GM18873 (cell line): ENCODE measurements around the gene FGD6.
A peak's percentile ranks its signal among the peaks of the same experiment; 100 is the strongest.
"Not testable (repeated sequence)": the region's sequence is repeated elsewhere in the genome, so short reads cannot be mapped to it uniquely, and the experiment has no call there.

ENCODE experiments used
- ATAC-seq: cut with Tn5 transposase; IDR thresholded peaks from one replicate; pipeline ENCODE4 v1.9.1; 2021; ENCODE audit warnings: mild to moderate bottlenecking, moderate library complexity, moderate number of reproducible peaks; ENCODE audit not compliant: unreplicated experiment, low FRiP score

FGD6 gene

GRCh38 chr12:95131589-95132340 is 85.5 kb downstream of the FGD6 start:
- ATAC-seq = no peak

DNA sequence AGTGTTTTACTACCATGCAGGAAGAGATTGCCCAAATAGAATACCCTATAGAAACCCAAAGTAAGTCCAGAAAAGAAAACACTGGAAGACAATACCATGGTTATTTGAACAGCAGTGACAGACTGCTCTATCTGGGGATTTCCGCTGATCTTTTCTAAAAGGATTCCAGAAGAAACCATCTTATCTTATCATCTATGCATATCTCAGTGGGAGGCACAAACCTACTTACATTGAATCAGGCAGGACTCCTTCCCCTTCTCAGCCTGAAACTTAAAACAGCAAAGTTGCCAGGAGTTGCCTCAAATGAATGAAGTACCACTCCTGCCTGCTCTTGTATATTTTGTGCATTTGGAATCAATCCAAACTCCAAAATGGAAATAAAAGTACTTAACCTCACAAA is 87.2 kb downstream of the FGD6 start:
- ATAC-seq = no peak

DNA sequence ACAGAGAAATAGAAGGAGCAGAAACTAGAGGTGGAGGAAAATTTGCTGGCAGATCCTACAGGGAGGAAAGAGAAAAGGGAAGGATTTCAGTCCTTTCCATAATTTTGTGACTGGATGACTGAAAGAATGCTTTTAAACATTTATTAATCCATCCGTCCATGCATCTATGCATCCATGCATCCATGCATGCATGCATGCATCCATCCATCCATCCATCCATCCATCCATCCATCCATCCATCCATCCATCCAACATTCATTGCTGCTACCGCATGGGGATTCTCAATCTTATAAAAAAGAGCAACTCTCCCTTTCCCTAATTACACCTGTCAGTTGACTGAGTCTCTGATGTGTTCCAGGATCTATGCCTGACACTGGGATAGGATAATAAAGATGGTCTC is 88.2 kb downstream of the FGD6 start:
- ATAC-seq = no peak

- no peak for ATAC-seq
Measured at GRCh38 chr12:95126736-95127135, 90.5 kb downstream of the FGD6 start.

- no peak for ATAC-seq
Measured at GRCh38 chr12:95126076-95126475, 91.2 kb downstream of the FGD6 start.

DNA sequence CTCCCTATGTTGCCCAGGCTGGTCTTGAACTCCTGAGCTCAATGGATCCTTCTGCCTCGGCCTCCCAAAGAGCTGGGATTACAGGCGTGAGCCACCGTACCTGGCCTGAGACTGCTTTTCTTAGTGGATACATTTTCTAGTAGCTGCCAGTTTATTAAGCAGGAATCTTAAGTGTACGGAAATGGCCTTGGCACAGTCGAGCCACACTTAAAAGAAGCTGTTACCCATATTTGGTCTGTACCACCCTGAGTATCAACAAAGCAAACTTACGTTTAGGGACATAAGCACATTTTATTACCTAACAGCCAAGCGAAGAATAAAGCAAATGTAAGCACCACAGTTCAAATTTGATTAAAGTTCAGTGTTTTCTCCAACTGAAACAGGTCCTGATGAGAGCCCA is 93.2 kb downstream of the FGD6 start:
- ATAC-seq = no peak

DNA sequence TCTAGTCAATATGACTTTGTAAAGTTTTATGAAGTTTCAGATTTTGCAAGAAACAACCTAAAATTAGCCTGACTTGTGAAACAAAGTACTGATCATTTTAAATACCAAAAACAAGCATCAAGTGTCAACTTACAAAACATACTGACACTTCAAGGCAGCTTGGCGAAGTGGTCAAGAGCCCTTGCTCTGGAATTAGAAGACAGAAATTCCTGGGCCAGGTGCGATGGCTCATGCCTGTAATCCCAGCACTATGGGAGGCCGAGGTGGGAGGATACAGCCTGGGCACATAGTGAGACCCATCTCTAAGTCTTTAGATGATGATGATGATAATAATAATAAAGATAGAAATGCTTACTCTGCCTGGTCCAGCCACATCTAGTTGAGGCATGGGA is 98.5 kb downstream of the FGD6 start:
- ATAC-seq = no peak

DNA sequence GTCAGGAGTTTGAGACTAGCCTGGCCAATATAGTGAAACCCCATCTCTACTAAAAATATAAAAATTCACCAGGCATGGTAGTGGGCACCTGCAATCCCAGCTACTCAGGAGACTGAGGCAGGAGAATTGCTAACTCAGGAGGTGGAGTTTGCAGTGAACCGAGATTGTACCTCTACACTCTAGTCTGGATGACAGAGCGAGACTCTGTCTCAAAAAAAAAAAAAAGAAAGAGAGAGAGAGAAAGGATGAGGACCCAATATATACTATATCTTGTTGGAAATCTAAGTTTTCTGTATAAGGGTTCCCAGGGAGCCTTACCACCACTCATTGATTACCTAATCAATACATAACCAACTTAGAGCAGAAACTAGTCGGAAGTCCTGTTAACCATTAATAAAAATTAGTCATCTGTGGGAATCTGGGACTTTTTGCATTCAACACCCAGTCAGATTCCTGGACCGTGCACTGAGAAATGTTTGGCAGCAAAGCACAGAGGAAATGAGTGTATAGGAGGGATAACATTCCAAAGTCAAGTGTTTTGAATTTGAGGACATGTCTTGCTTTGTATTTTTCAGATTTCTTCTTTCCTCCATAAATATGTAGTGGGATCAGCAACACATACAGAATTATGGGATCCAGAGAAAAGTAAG is 99.0 kb downstream of the FGD6 start:
- no peak for ATAC-seq

GRCh38 chr12:95117178-95117599 is 100.1 kb downstream of the FGD6 start:
- ATAC-seq = no peak

DNA sequence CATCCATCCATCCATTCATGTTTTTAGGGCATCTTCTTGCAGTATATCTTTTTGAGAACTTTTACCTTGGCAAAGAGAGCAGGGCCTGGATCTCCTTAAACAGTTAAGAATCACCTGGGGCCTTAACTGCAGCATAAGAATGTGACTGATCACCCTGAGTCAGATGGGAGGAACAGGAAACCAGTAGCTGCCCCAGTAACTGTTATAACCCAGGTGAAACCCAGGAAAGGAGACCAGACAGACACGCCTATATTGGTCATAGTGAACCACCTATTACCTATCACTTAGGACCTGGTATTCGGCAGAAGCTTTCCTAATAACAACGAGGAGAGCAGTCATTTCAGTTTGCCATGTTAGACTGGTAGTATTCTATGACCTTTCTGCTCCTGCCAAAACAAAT is 100.5 kb downstream of the FGD6 start:
- ATAC-seq = no peak

DNA sequence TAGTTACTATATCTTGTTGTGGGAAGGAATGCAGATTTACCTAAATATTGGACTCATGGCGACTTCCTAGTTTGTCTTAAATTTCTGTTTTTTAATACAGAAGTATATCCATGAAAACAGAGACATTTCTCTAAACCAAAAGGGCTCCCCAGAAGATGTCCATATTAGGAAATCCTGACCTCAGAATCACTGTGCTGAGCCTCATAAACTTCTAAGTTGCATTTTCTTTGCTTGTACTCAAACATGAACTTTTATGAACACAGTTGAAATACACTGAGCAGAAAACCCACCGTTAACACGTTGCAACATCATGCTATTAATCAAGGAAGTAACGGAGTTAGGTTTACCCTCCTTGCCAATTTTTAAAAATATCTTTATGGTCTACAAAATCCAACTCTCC is 100.9 kb downstream of the FGD6 start:
- no peak for ATAC-seq

- no peak for ATAC-seq
Measured at GRCh38 chr12:95115641-95116040, 101.6 kb downstream of the FGD6 start.

DNA sequence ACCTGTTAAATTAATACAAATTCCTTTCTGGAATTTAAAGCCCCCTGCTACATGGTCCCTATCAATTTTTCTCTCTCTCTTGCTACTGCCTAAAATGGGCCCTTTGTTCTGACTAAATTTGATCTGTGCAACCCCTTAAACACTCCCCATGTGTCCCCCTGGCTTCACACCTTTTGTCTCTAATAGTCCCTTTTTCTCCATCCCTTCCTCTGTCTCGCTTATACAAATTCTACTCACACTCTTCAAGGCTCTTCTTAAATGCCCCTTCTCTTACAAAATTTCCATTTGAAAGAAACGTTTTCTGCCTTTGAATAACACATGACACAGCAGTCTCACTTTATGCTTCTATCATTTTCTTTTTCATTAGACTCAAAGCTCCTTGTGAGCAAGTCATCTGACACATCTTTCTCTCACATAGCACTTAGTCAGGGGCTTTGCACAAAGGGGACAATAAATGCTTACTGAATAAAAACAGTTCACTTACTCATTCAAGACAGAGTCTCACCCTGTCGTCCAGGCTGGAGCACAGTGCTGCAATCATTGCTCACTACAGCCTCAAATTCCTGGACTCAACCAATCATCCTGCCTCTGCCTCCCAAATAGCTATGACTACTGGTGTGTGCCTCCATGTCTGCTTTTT is 102.4 kb downstream of the FGD6 start:
- no peak for ATAC-seq

DNA sequence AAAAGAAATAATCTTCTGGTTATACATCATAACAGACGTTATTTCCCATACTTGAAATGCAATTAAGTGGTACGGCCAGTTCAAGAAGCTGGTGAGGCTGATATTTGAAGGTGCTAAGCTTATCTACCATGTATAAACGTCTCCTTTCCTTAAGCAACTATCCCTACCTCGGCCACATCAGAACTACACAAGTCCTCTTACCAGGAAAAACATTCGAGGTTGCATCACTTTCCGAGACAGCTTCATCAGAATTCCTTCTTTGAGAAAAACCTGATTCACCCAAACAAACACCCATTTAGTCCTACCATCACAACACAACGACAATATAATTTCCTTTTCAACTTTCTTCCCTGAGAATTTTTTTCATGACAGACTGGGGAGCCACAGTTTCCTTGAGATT is 109.9 kb downstream of the FGD6 start:
- ATAC-seq = no peak

GRCh38 chr12:95105540-95105939 is 111.7 kb downstream of the FGD6 start:
- ATAC-seq = no peak

DNA sequence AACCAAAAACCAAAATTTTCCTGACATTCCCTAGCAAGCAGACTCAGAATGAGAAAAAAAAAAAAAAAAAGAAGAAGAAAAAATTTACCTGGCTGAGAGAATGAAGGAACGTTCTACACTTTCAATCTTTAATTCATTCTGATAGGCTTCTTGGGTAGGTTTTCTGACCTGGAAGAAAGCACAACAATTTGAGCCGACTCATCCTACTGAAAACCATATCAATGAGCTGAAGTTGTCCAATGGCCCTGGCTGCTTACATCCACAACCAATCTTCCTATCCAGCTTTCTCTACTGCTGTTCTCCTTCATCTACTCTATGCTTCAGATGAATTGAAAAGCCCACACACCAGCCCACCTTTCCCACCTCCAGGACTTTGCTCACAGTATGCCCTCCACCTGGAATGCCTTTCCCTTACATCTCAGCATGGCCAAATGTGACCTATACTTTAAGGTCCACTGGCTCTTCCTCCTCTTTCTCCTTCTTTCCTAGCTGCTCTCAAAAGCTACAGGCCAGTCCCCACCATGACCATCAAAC is 112.3 kb downstream of the FGD6 start:
- ATAC-seq = no peak

- ATAC-seq = peak; percentile 94
Measured at GRCh38 chr12:95102916-95103671, 114.2 kb downstream of the FGD6 start.

GRCh38 chr12:95101957-95102356 is 115.3 kb downstream of the FGD6 start:
- not testable (repeated sequence) for ATAC-seq

- no peak for ATAC-seq
Measured at GRCh38 chr12:95100264-95101190, 116.7 kb downstream of the FGD6 start.
